Activated B cell treated with CpG ODN at 0.5 μM for 24 hours (primary cell): ENCODE results near the gene FAM83E. TPM values are rescaled to one million over a fixed set of nuclear protein-coding genes. Genes with fewer than 3 reads are reported as not detected.

Source experiments
- ATAC-seq: fragments of 200-7000 bp; cut with Tn5 transposase; one replicate; pipeline ENCODE4 v1.10.0; 2021; ENCODE audit warnings: low read depth, mild to moderate bottlenecking, moderate library complexity
- CTCF ChIA-PET: fragments of 350-600 bp; sonication (Branson Sonifier 250); formaldehyde crosslinking; loops from one replicate; lab custom pipeline; 2021; ENCODE audit warnings: antibody characterized with exemption; lab: Charles Lee
- POLR2A ChIA-PET: fragments of 350-600 bp; sonication (Branson Sonifier 250); formaldehyde crosslinking; loops from one replicate; lab custom pipeline; 2021; ENCODE audit warnings: antibody characterized with exemption; lab: Charles Lee
- DNase-seq: peaks from one replicate; pipeline ENCODE4 v3.0.0; 2022
- H3K27ac Mint-ChIP-seq: one replicate; pipeline ENCODE4 v1.8.0; 2020; ENCODE audit warnings: mixed read lengths
- H3K27me3 Mint-ChIP-seq: one replicate; pipeline ENCODE4 v1.8.0; 2021; ENCODE audit warnings: mixed read lengths
- H3K36me3 Mint-ChIP-seq: one replicate; pipeline ENCODE4 v1.8.0; 2021; ENCODE audit warnings: low read depth, mixed read lengths
- H3K4me1 Mint-ChIP-seq: one replicate; pipeline ENCODE4 v1.8.0; 2021; ENCODE audit warnings: mixed read lengths
- H3K4me3 Mint-ChIP-seq: one replicate; pipeline ENCODE4 v1.8.0; 2020; ENCODE audit warnings: mild to moderate bottlenecking, mixed read lengths
- H3K9me3 Mint-ChIP-seq: one replicate; pipeline ENCODE4 v1.8.0; 2020; ENCODE audit warnings: mixed read lengths
- CTCF ChIP-seq: fragments of 200-600 bp; IDR thresholded peaks from one replicate; pipeline ENCODE4 v1.8.0; 2022; ENCODE audit warnings: antibody characterized with exemption, mild to moderate bottlenecking
- intact Hi-C: fragments of 100-400 bp; cut with micrococcal nuclease; formaldehyde crosslinking; loops from one replicate; pipeline ENCODE4 v1.15.1; 2024
- total RNA-seq: library from RNA; stranded (reverse); gene quantifications from 2 replicates; pipeline ENCODE4 v1.2.3, GENCODE V29; 2022

FAM83E gene
- total RNA-seq, 1 donor from 2014 or later, result 5.6 TPM

- no peaks in the 10 kb centered on the region for H3K9me3 Mint-ChIP-seq
- CTCF ChIA-PET, result no interaction called here
Observed at GRCh38 chr19:48565090-48565489, 49.8 kb downstream of the FAM83E start.

More at GRCh38 chr19:48565090-48565489, 49.8 kb downstream of the FAM83E start:
- Mint-ChIP-seq H3K36me3 (no peaks in the 10 kb centered on the region), H3K27ac (no peak overlapping the region), H3K27me3 (peaks cover 9% of the 10 kb centered on the region), H3K4me1 (peaks cover 2% of the 10 kb centered on the region), H3K4me3 (no peak overlapping the region)
- DNase-seq (no peak), ATAC-seq (no peak)
- POLR2A ChIA-PET, result interaction anchor here (0.7 kb wide), 2 partner anchors 17 to 906 kb away, joined by 3 to 7 read pairs; no protein-coding TSS in a partner anchor
- TF ChIP-seq CTCF, result no peak
- intact Hi-C loops, result no loop called here

Other genes starting within 250 kb of the FAM83E start
- gene KDELR1, start 223.5 kb downstream of the FAM83E start, total RNA-seq, result 50.8 and 51.9 TPM in 2 replicates
- 0.93 and 1.2 TPM in 2 replicates for gene GRIN2D, start 221.4 kb downstream of the FAM83E start, total RNA-seq
- gene GRWD1, start 169.1 kb downstream of the FAM83E start, total RNA-seq, result 63.4 and 71.4 TPM in 2 replicates
- 1.7 and 2.2 TPM in 2 replicates for gene KCNJ14, start 159.5 kb downstream of the FAM83E start, total RNA-seq
- 35.6 and 40.5 TPM in 2 replicates for gene CYTH2, start 145.7 kb downstream of the FAM83E start, total RNA-seq
- 0.60 and 0.66 TPM in 2 replicates for gene LMTK3, start 103.2 kb downstream of the FAM83E start, total RNA-seq
- not detected in 2 replicates for gene SULT2B1, start 62.9 kb downstream of the FAM83E start, total RNA-seq
- gene SPACA4, start 8.3 kb downstream of the FAM83E start, total RNA-seq, result not detected in 2 replicates
- gene RPL18, start 4.1 kb upstream of the FAM83E start, total RNA-seq, result 2,427 and 2,762 TPM in 2 replicates
- gene SPHK2, start 4.4 kb upstream of the FAM83E start, total RNA-seq, result 38.2 and 48.5 TPM in 2 replicates
- 8.7 and 9.2 TPM in 2 replicates for gene DBP, start 22.3 kb upstream of the FAM83E start, total RNA-seq
- gene CA11, start 31.1 kb upstream of the FAM83E start, total RNA-seq, result 9.5 and 10.3 TPM in 2 replicates
- gene NTN5, start 57.9 kb upstream of the FAM83E start, total RNA-seq, result 0.54 and 0.71 TPM in 2 replicates
- not detected in 2 replicates for gene FUT2, start 80.9 kb upstream of the FAM83E start, total RNA-seq
- gene MAMSTR, start 104.6 kb upstream of the FAM83E start, total RNA-seq, result 0.37 and 0.78 TPM in 2 replicates
- gene RASIP1, start 125.5 kb upstream of the FAM83E start, total RNA-seq, result 0.07 and 0.12 TPM in 2 replicates
- not detected in 2 replicates for gene IZUMO1, start 131.8 kb upstream of the FAM83E start, total RNA-seq
- gene FUT1, start 137.6 kb upstream of the FAM83E start, total RNA-seq, result not detected in 2 replicates
- gene FGF21, start 140.4 kb upstream of the FAM83E start, total RNA-seq, result not detected in 2 replicates
- 44.0 and 47.8 TPM in 2 replicates for gene BCAT2, start 196.0 kb upstream of the FAM83E start, total RNA-seq
- gene HSD17B14, start 221.4 kb upstream of the FAM83E start, total RNA-seq, result 2.6 and 2.8 TPM in 2 replicates